Endothelial cell (in vitro differentiated cells): ENCODE results near the gene SLC22A1. TPM values are rescaled to one million over a fixed set of nuclear protein-coding genes. Genes with fewer than 3 reads are reported as not detected.

Experiments used
- DNase-seq: peaks from one replicate; pipeline ENCODE4 v3.0.0; 2021; ENCODE audit warnings: low spot score
- H3K27ac Mint-ChIP-seq: one replicate; pipeline ENCODE4 v1.8.0; 2021; ENCODE audit warnings: mixed read lengths, inconsistent platforms; ENCODE audit not compliant: unreplicated experiment
- H3K27me3 Mint-ChIP-seq: one replicate; pipeline ENCODE4 v1.8.0; 2021; ENCODE audit warnings: mild to moderate bottlenecking, moderate library complexity, mixed read lengths, inconsistent platforms; ENCODE audit not compliant: unreplicated experiment
- H3K36me3 Mint-ChIP-seq: one replicate; pipeline ENCODE4 v1.8.0; 2021; ENCODE audit warnings: mild to moderate bottlenecking, low read depth, mixed read lengths, inconsistent platforms; ENCODE audit not compliant: unreplicated experiment
- H3K4me1 Mint-ChIP-seq: one replicate; pipeline ENCODE4 v1.8.0; 2021; ENCODE audit warnings: mild to moderate bottlenecking, mixed read lengths, inconsistent platforms; ENCODE audit not compliant: unreplicated experiment
- H3K4me3 Mint-ChIP-seq: one replicate; pipeline ENCODE4 v1.8.0; 2021; ENCODE audit warnings: mild to moderate bottlenecking, mixed read lengths, inconsistent platforms; ENCODE audit not compliant: unreplicated experiment
- H3K9me3 Mint-ChIP-seq: one replicate; pipeline ENCODE4 v1.8.0; 2021; ENCODE audit warnings: mixed read lengths, inconsistent platforms; ENCODE audit not compliant: unreplicated experiment
- total RNA-seq: library from RNA; stranded (reverse); fragmentation: NEBNext Ultra II Directional; extraction: Animal tissue kit (Norgen Biotek cat#: 25700); gene quantifications from one replicate; pipeline ENCODE4 v1.2.1, GENCODE V29; 2021; ENCODE audit not compliant: unreplicated experiment
- TF ChIP-seq, protein P1 (sequence below): fragments of 200-600 bp; sonication (generic); IDR thresholded peaks from one replicate; pipeline ENCODE4 v1.5.0; 2021; ENCODE audit warnings: antibody characterized with exemption; ENCODE audit not compliant: unreplicated experiment

The SLC22A1 gene
- total RNA-seq, 1 donor from 2014 or later, result 2.7 TPM

DNA sequence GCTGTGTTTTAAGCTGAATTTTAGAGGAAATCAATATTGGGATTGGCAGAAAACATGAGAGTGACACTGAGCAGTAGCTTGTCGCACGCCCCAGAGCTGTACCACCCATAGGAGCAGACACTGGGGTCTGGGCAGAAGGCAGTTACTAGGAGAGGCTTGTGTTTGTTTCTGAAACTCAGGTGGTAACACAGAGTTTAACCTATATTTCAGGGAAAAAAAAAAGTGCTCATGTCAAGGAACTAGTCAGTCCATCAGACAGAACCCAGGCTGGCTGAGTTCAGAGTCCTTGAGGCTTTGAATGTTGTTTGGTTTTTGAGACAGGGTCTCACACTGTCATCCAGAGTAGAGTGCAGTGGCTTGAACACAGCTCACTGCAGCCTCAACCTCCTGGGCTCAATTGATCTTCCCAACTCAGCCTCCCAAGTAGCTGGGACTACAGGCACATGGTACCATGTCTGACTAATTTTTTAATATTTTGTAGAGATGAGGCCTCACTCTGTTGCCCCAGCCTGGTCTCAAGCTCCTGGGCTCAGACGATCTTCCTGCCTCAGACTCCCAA lies 6.6 kb downstream of the SLC22A1 start:
- H3K36me3 Mint-ChIP-seq, result peaks cover 22% of the 10 kb centered on the region
- H3K4me3 Mint-ChIP-seq, result no peak overlapping the region

DNA sequence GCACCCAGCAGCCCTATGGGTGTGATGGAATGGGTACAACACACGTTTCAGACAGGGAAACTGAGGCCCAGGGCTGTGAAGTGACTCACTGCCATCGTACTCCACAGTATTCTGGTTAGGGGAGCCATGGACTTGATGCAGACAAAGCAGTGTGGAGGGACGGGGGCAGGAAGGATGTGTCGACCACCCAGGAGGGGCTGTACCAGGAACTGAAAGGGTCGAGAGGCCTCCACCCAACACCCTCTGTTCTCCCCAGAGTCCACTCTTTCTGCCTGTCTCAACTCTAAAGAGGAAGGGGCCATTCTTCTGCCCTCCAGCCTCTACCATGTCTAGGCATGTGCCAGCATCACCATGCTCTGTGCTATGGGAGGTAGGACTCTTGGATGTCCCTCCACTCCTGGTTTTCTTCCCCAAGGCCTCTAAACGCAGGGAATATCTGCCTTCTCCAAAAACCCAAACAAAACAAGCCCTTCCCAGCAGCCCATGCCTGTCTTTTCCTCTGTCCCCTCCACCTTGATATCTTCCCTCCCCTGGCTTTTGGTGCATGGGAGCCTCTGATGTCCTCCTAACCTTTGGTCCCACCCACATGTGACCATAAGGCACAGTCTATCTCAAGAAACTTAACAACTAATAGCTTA lies 7.4 kb downstream of the SLC22A1 start:
- TF ChIP-seq, protein P1, sequence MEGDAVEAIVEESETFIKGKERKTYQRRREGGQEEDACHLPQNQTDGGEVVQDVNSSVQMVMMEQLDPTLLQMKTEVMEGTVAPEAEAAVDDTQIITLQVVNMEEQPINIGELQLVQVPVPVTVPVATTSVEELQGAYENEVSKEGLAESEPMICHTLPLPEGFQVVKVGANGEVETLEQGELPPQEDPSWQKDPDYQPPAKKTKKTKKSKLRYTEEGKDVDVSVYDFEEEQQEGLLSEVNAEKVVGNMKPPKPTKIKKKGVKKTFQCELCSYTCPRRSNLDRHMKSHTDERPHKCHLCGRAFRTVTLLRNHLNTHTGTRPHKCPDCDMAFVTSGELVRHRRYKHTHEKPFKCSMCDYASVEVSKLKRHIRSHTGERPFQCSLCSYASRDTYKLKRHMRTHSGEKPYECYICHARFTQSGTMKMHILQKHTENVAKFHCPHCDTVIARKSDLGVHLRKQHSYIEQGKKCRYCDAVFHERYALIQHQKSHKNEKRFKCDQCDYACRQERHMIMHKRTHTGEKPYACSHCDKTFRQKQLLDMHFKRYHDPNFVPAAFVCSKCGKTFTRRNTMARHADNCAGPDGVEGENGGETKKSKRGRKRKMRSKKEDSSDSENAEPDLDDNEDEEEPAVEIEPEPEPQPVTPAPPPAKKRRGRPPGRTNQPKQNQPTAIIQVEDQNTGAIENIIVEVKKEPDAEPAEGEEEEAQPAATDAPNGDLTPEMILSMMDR, result no peak
- peaks cover 5% of the 10 kb centered on the region for H3K4me1 Mint-ChIP-seq
- H3K27ac Mint-ChIP-seq, result no peak overlapping the region
- H3K36me3 Mint-ChIP-seq, result peaks cover 15% of the 10 kb centered on the region
- no peak overlapping the region for H3K4me3 Mint-ChIP-seq
- H3K9me3 Mint-ChIP-seq, result no peaks in the 10 kb centered on the region
- DNase-seq, result no peak
- H3K27me3 Mint-ChIP-seq, result peaks cover 6% of the 10 kb centered on the region

More for the DNA sequence above, 6.6 kb downstream of the SLC22A1 start:
- Mint-ChIP-seq H3K4me1 (peaks cover 5% of the 10 kb centered on the region), H3K27me3 (peaks cover 4% of the 10 kb centered on the region), H3K27ac (no peak overlapping the region), H3K9me3 (no peaks in the 10 kb centered on the region)
- TF ChIP-seq, protein P1, result no peak
- DNase-seq, result no peak

DNA sequence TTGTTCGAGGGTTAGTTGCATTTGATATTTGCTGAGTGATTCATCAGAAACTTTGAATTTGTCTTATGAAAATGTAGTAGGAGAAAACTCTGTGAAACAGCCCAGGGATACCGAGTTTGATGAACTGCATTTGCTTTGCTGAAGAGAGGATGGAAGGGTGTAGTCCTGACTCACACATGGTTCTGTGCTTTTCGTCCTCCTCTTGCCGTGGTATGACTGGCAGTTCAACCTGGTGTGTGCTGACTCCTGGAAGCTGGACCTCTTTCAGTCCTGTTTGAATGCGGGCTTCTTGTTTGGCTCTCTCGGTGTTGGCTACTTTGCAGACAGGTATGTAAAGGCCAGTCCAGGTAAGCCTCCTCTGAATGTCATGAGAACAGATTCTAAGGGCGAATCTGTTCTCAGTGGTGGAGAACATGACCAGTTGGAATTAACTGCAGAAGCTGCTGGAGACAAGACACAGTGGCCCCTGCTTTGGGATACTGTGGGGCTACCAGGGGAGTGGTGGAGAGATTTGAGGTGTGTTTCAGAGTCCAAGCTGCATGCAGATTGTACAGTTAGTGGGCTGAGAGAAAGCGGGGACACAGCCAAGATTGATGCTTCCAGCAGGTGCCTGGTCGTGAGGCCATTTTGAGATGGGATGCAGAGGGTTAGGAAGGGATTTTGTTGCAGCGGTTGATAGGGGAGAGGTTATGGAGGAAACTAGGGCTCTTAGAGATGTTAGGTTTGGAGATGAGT lies 8.4 kb downstream of the SLC22A1 start:
- Mint-ChIP-seq H3K4me3 (no peak overlapping the region), H3K4me1 (peaks cover 5% of the 10 kb centered on the region), H3K36me3 (peaks cover 6% of the 10 kb centered on the region), H3K27me3 (peaks cover 6% of the 10 kb centered on the region), H3K27ac (peak overlapping the region; percentile 33), H3K9me3 (no peaks in the 10 kb centered on the region)
- no peak for DNase-seq
- TF ChIP-seq, protein P1, result no peak

DNA sequence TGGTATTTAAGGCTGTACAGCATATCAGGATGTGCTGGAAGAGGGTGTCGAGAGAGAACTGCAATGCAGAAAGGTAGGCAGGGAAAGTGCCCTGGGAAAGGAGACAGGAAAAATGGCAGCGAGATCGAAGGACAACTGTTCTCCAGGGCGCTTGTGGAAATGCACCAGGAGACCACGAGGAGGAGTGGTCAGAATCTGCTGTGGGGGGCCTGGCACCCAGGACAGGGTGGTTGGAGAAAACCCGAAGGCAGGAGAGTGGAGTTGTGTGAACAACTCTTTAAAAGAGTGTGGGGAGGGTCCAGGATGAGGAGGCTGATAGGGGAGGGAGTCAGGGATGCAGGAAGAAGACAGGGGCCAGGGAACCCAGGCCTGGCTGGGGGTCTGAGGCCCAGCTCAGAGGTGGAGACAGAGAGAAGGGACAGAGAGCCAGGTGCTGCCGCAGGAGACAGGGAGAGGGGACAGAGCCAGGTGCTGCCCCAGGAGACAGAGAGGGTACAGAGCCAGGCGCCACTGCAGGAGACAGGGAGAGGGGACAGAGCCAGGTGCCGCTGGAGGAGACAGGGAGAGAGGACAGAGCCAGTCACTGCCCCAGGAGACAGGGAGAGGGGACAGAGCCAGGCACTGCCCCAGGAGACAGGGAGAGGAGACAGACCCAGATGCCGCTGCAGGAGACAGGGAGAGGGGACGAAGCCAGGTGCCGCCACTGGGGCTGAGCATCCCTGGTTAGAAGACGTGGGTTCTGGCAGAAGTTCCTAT lies 9.3 kb downstream of the SLC22A1 start:
- Mint-ChIP-seq H3K9me3 (no peaks in the 10 kb centered on the region), H3K36me3 (peaks cover 4% of the 10 kb centered on the region), H3K4me3 (no peak overlapping the region), H3K4me1 (peaks cover 5% of the 10 kb centered on the region), H3K27ac (peak overlapping the region; percentile 33), H3K27me3 (peaks cover 8% of the 10 kb centered on the region)
- TF ChIP-seq, protein P1, result no peak
- DNase-seq, result no peak
